ENCODE results near the gene TGFBI.

TGFBI gene

GRCh38 chr5:136079195-136079985, 50.6 kb downstream of the TGFBI start:
- DNase-seq (ENCODE audit: low read depth, low spot score), result no peak
- no peak overlapping the region for H3K4me3 ChIP-seq (ENCODE audit: low read length)

- no peak overlapping the region for H3K4me3 ChIP-seq (ENCODE audit: low read length)
- no peak for DNase-seq (ENCODE audit: low read depth, low spot score)
Observed at GRCh38 chr5:136080113-136080482, 51.3 kb downstream of the TGFBI start.

- H3K4me3 ChIP-seq (ENCODE audit: low read length), result no peak overlapping the region
Observed at GRCh38 chr5:136080483-136081216, 51.9 kb downstream of the TGFBI start.

GRCh38 chr5:136081217-136081591, 52.4 kb downstream of the TGFBI start:
- no peak overlapping the region for H3K4me3 ChIP-seq (ENCODE audit: low read length)
- no peak for DNase-seq (ENCODE audit: low read depth, low spot score)

More at GRCh38 chr5:136080483-136081216, 51.9 kb downstream of the TGFBI start:
- no peak for DNase-seq (ENCODE audit: low read depth, low spot score)

GRCh38 chr5:136082390-136083193, 53.8 kb downstream of the TGFBI start:
- DNase-seq (ENCODE audit: low read depth, low spot score), result no peak
- no peak overlapping the region for H3K4me3 ChIP-seq (ENCODE audit: low read length)

GRCh38 chr5:136084698-136085097, 55.9 kb downstream of the TGFBI start:
- H3K4me3 ChIP-seq (ENCODE audit: low read length), result no peak overlapping the region
- no peak for DNase-seq (ENCODE audit: low read depth, low spot score)

- H3K4me3 ChIP-seq (ENCODE audit: low read length), result no peak overlapping the region
- no peak for DNase-seq (ENCODE audit: low read depth, low spot score)
Observed at GRCh38 chr5:136086783-136087566, 58.2 kb downstream of the TGFBI start.

GRCh38 chr5:136087961-136088871, 59.4 kb downstream of the TGFBI start:
- H3K4me3 ChIP-seq (ENCODE audit: low read length), result no peak overlapping the region
- DNase-seq (ENCODE audit: low read depth, low spot score), result no peak

GRCh38 chr5:136089791-136090190, 61.0 kb downstream of the TGFBI start:
- no peak overlapping the region for H3K4me3 ChIP-seq (ENCODE audit: low read length)
- no peak for DNase-seq (ENCODE audit: low read depth, low spot score)

- DNase-seq (ENCODE audit: low read depth, low spot score), result no peak
- H3K4me3 ChIP-seq (ENCODE audit: low read length), result no peak overlapping the region
Observed at GRCh38 chr5:136090319-136090718, 61.5 kb downstream of the TGFBI start.

GRCh38 chr5:136094189-136094912, 65.6 kb downstream of the TGFBI start:
- DNase-seq (ENCODE audit: low read depth, low spot score), result no peak

GRCh38 chr5:136094913-136095641, 66.3 kb downstream of the TGFBI start:
- no peak for DNase-seq (ENCODE audit: low read depth, low spot score)
- H3K4me3 ChIP-seq (ENCODE audit: low read length), result no peak overlapping the region

More at GRCh38 chr5:136094189-136094912, 65.6 kb downstream of the TGFBI start:
- H3K4me3 ChIP-seq (ENCODE audit: low read length), result no peak overlapping the region

- no peak overlapping the region for H3K4me3 ChIP-seq (ENCODE audit: low read length)
- no peak for DNase-seq (ENCODE audit: low read depth, low spot score)
Observed at GRCh38 chr5:136098176-136098575, 69.4 kb downstream of the TGFBI start.

GRCh38 chr5:136099870-136100269, 71.1 kb downstream of the TGFBI start:
- DNase-seq (ENCODE audit: low read depth, low spot score), result no peak
- no peak overlapping the region for H3K4me3 ChIP-seq (ENCODE audit: low read length)

GRCh38 chr5:136101884-136102283, 73.1 kb downstream of the TGFBI start:
- no peak overlapping the region for H3K4me3 ChIP-seq (ENCODE audit: low read length)
- DNase-seq (ENCODE audit: low read depth, low spot score), result no peak

- DNase-seq (ENCODE audit: low read depth, low spot score), result no peak
- H3K4me3 ChIP-seq (ENCODE audit: low read length), result no peak overlapping the region
Observed at GRCh38 chr5:136103118-136103517, 74.3 kb downstream of the TGFBI start.

Data from Jurkat, Clone E6-1 (cell line).